HepG2 (cell line): ENCODE data around the gene HSD11B2. TPM values are rescaled to one million over a fixed set of nuclear protein-coding genes. Genes with fewer than 3 reads are reported as not detected.

ENCODE experiments used
- CREBL2 ChIP-seq: sonication (generic); formaldehyde crosslinking; IDR thresholded peaks from 2 replicates; pipeline ENCODE4 v1.8.1; 2023; ENCODE audit warnings: missing genetic modification reagents, mild to moderate bottlenecking, borderline replicate concordance
- DNMT3B ChIP-seq: conservative IDR thresholded peaks from 2 replicates; pipeline ENCODE4 v1.6.1; 2016; ENCODE audit warnings: missing biosample characterization, control low read depth
- HMGXB4 ChIP-seq, 2 experiments: sonication (generic) in 1 of 2; formaldehyde crosslinking in 1 of 2; IDR thresholded peaks; 2 replicates each; pipeline versions ENCODE4 v1.4.0 to v1.6.1; 2018 to 2020; ENCODE audit warnings: missing genetic modification reagents in 2 of 2, borderline replicate concordance in 1 of 2, low read depth in 1 of 2, mild to moderate bottlenecking in 1 of 2, missing biosample characterization in 1 of 2
- HNF4G ChIP-seq, 2 experiments: sonication (generic) in 1 of 2; formaldehyde crosslinking in 1 of 2; IDR thresholded peaks; 2 replicates each; pipeline versions ENCODE4 v1.4.0 to v1.6.1; 2011 to 2020; ENCODE audit warnings: borderline replicate concordance in 2 of 2, low read depth in 2 of 2, mild to moderate bottlenecking in 2 of 2, low read length in 1 of 2, missing genetic modification reagents in 1 of 2, moderate library complexity in 1 of 2
- KLF13 ChIP-seq: sonication (generic); formaldehyde crosslinking; IDR thresholded peaks from 2 replicates; pipeline ENCODE4 v1.4.0; 2020; ENCODE audit warnings: mild to moderate bottlenecking, missing genetic modification reagents
- MATR3 ChIP-seq: sonication (generic); formaldehyde crosslinking; IDR thresholded peaks from 2 replicates; pipeline ENCODE4 v1.4.0; 2020; ENCODE audit warnings: missing genetic modification reagents
- MAZ ChIP-seq, 2 experiments: sonication (generic) in 1 of 2; formaldehyde crosslinking in 1 of 2; IDR thresholded peaks; 2 replicates each; pipeline versions ENCODE4 v1.5.0 to v1.6.1; 2012 to 2020; ENCODE audit warnings: low read depth in 2 of 2, mild to moderate bottlenecking in 2 of 2, borderline replicate concordance in 1 of 2, improper control_type of control experiment in 1 of 2, low read length in 1 of 2, missing genetic modification reagents in 1 of 2, moderate library complexity in 1 of 2
- MXD4 ChIP-seq: IDR thresholded peaks from 2 replicates; pipeline ENCODE4 v1.6.1; 2016; ENCODE audit warnings: mild to moderate bottlenecking, missing biosample characterization, missing genetic modification reagents
- NFIB ChIP-seq: sonication (generic); formaldehyde crosslinking; IDR thresholded peaks from 2 replicates; pipeline ENCODE4 v1.9.0; 2021; ENCODE audit warnings: missing genetic modification reagents, mild to moderate bottlenecking, borderline replicate concordance
- PHF5A ChIP-seq: IDR thresholded peaks from one replicate; pipeline ENCODE4 v1.6.1; 2018; ENCODE audit warnings: low read depth, missing genetic modification reagents; ENCODE audit not compliant: unreplicated experiment
- SP1 ChIP-seq, 2 experiments: fragments of 450-650 bp in 1 of 2; sonication (generic) in 1 of 2; formaldehyde crosslinking in 1 of 2; IDR thresholded peaks; 2 replicates each; pipeline versions ENCODE4 v1.4.0 to v1.6.1; 2016 to 2020; ENCODE audit warnings: missing genetic modification reagents in 1 of 2
- THAP7 ChIP-seq: sonication (generic); formaldehyde crosslinking; IDR thresholded peaks from 2 replicates; pipeline ENCODE4 v1.8.1; 2023; ENCODE audit warnings: mild to moderate bottlenecking, missing genetic modification reagents
- ZBTB3 ChIP-seq: sonication (generic); formaldehyde crosslinking; IDR thresholded peaks from 2 replicates; pipeline ENCODE4 v1.4.0; 2020; ENCODE audit warnings: low read depth, mild to moderate bottlenecking, moderate library complexity, missing genetic modification reagents, borderline replicate concordance
- ZBTB43 ChIP-seq: sonication (generic); formaldehyde crosslinking; conservative IDR thresholded peaks from 2 replicates; pipeline ENCODE4 v1.4.0; 2020; ENCODE audit warnings: missing genetic modification reagents
- ZNF18 ChIP-seq: sonication (generic); formaldehyde crosslinking; IDR thresholded peaks from 2 replicates; pipeline ENCODE4 v1.8.0; 2022; ENCODE audit warnings: mild to moderate bottlenecking, missing genetic modification reagents; ENCODE audit not compliant: insufficient replicate concordance
- ZNF432 ChIP-seq: sonication (generic); formaldehyde crosslinking; IDR thresholded peaks from 2 replicates; pipeline ENCODE4 v1.5.0; 2020; ENCODE audit warnings: missing genetic modification reagents, mild to moderate bottlenecking, borderline replicate concordance
- ZNF446 ChIP-seq: sonication (generic); formaldehyde crosslinking; IDR thresholded peaks from 2 replicates; pipeline ENCODE4 v1.5.0; 2020; ENCODE audit warnings: mild to moderate bottlenecking, missing genetic modification reagents
- ZNF530 ChIP-seq: sonication (generic); formaldehyde crosslinking; IDR thresholded peaks from 2 replicates; pipeline ENCODE4 v1.5.0; 2020; ENCODE audit warnings: low read depth, mild to moderate bottlenecking, missing genetic modification reagents
- ZNF589 ChIP-seq: sonication (generic); formaldehyde crosslinking; conservative IDR thresholded peaks from 2 replicates; pipeline ENCODE4 v1.8.0; 2022; ENCODE audit warnings: mild to moderate bottlenecking, moderate library complexity, missing genetic modification reagents
- ZNF749 ChIP-seq: sonication (generic); formaldehyde crosslinking; IDR thresholded peaks from 2 replicates; pipeline ENCODE4 v1.8.0; 2022; ENCODE audit warnings: mild to moderate bottlenecking, missing genetic modification reagents, moderate library complexity, borderline replicate concordance
- ZNF792 ChIP-seq: IDR thresholded peaks from 2 replicates; pipeline ENCODE4 v1.6.1; 2016
- ZNF879 ChIP-seq: sonication (generic); formaldehyde crosslinking; IDR thresholded peaks from 2 replicates; pipeline ENCODE4 v1.8.1; 2023; ENCODE audit warnings: missing genetic modification reagents
- ZNF891 ChIP-seq: sonication (generic); formaldehyde crosslinking; IDR thresholded peaks from 2 replicates; pipeline ENCODE4 v1.5.0; 2020; ENCODE audit warnings: mild to moderate bottlenecking, missing genetic modification reagents
- polyA plus RNA-seq, 8 experiments: library from polyadenylated mRNA; depleted of rRNA in 3 of 8; stranded (reverse) in 7 of 8; unstranded in 1 of 8; fragments of >200 nt; fragmentation: Illumina TruSeq in 4 of 8; extraction: Trizol in 4 of 8; gene quantifications; 2 replicates each; pipeline versions ENCODE4 v1.2.1 to v1.2.3, GENCODE V29; 2011 to 2016; ENCODE audit warnings: low read depth in 4 of 8, missing spikeins in 1 of 8, mixed read lengths in 1 of 8; ENCODE audit not compliant: insufficient read depth in 1 of 8
- total RNA-seq, 5 experiments: library from RNA; depleted of rRNA; stranded (reverse); fragments of >200 nt; fragmentation: Illumina TruSeq; extraction: Trizol; gene quantifications; 2 replicates each; pipeline ENCODE4 v1.2.3, GENCODE V29; 2016; ENCODE audit warnings: low read depth in 1 of 5

Gene HSD11B2
- total and polyA plus RNA-seq, 2 of the 13 experiments (the other 11 are each of a cell fraction or from before 2014, with no cell fraction given) = 8.9 to 13.6 TPM

GRCh38 chr16:67430504-67430976 lies 381 bp upstream of the HSD11B2 start (continued):
- peak; percentile 78 for TF ChIP-seq ZNF18 (CRISPR knock-in tag)
- TF ChIP-seq MXD4 (CRISPR knock-in tag) = peak; percentile 90
- no peak for TF ChIP-seq SP1 (IDR thresholded peaks at IDR 0.05)
- no peak; the same call in 1 of the 2 replicates for TF ChIP-seq SP1 (CRISPR knock-in tag; IDR thresholded peaks at IDR 0.05)
- TF ChIP-seq HMGXB4 (CRISPR knock-in tag; IDR thresholded peaks at IDR 0.05; ENCODE audit: borderline replicate concordance in 1 of 2, low read depth in 1 of 2) = peak in 1 of 2 experiments; percentile 70; a peak in 2 of 4 replicates
- no peak for TF ChIP-seq DNMT3B
- no peak for TF ChIP-seq NFIB (CRISPR knock-in tag)
- TF ChIP-seq PHF5A (CRISPR knock-in tag) = no peak
- TF ChIP-seq ZNF530 = no peak
- TF ChIP-seq KLF13 = 0 out of 2 replicates have a peak, but pooled peaks have one; percentile 37
- TF ChIP-seq ZNF432 = no peak
- TF ChIP-seq ZNF891 (CRISPR knock-in tag) = peak; percentile 95
- peak; percentile 63; the same call in 1 of the 2 replicates for TF ChIP-seq HNF4G (IDR thresholded peaks at IDR 0.05; ENCODE audit: borderline replicate concordance, low read depth, low read length)
- no peak; the same call in 1 of the 2 replicates for TF ChIP-seq HNF4G (CRISPR knock-in tag; IDR thresholded peaks at IDR 0.05; ENCODE audit: borderline replicate concordance, low read depth)
- 0 out of 2 replicates have a peak, but pooled peaks have one; percentile 39 for TF ChIP-seq THAP7
- no peak for TF ChIP-seq ZNF749
- TF ChIP-seq ZNF879 (CRISPR knock-in tag) = peak; percentile 87
- TF ChIP-seq ZBTB3 (CRISPR knock-in tag) = no peak; the same call in 1 of the 2 replicates
- peak; percentile 63 for TF ChIP-seq ZBTB43
- 0 out of 2 replicates have a peak, but pooled peaks have one; percentile 31 for TF ChIP-seq CREBL2 (CRISPR knock-in tag)
- 0 out of 2 replicates have a peak, but pooled peaks have one; percentile 29 for TF ChIP-seq ZNF589
- peak; percentile 69 for TF ChIP-seq ZNF792 (CRISPR knock-in tag)
- TF ChIP-seq ZNF446 (CRISPR knock-in tag) = peak; percentile 96
- TF ChIP-seq MATR3 = no peak
- TF ChIP-seq MAZ (IDR thresholded peaks at IDR 0.05; ENCODE audit: borderline replicate concordance, low read depth, low read length) = peak; percentile 48; the same call in 1 of the 2 replicates
- TF ChIP-seq MAZ (CRISPR knock-in tag; IDR thresholded peaks at IDR 0.05; ENCODE audit: low read depth) = peak; percentile 74
